Activated CD4-positive, alpha-beta T cell treated with anti-CD3 and anti-CD28 coated beads for 1 hour (primary cell): ENCODE results near the gene SEPTIN2.
"Not testable (repeated sequence)": the region's sequence is repeated elsewhere in the genome, so short reads cannot be mapped to it uniquely, and the experiment has no call there.

ENCODE experiments used
- DNase-seq: peaks from one replicate; pipeline ENCODE4 v3.0.0-alpha.2; 2020

The SEPTIN2 gene

DNA sequence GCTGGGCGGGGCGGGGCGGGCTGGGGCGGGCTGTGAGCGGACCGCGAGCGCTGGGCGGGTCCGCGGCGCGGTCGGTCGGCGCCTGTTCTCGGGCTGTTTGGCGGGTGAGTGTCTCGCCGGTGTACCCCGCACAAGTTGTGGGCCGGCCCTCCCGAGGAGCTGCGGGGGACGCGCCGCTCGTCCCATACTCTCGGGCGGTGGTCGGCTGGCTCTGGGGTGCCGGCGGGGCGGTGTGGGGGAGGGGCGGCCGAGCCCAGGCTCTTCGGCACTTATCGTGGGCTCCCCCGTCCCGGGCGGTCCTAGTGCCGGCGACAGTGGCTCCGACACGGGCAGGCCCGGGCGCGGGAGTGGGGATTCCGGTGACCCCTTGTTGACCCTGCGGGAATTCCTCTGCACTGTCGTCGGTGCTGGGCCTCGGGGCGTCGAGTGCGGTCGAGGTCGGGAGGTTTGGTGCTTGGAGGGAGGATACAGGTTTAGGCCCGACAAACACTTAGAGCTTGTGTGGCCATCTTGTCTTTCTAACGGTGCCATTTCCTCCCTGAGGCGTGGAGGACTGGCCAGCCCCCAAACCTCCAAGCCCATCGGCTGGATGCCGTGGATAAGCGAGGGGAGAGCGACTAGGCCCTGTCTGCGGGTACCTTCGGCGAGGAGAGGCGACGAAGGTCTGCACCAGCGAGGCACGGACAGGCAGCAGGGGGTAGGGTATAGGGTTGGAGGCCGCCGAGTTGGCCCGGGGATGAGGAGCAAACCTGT lies at the start of gene SEPTIN2:
TSS of gene SEPTIN2 (plus strand) at position 47 of the 753 bp plus-strand sequence. CDS start 8,308 bp downstream, outside the sequence.
- no peak for DNase-seq

DNA sequence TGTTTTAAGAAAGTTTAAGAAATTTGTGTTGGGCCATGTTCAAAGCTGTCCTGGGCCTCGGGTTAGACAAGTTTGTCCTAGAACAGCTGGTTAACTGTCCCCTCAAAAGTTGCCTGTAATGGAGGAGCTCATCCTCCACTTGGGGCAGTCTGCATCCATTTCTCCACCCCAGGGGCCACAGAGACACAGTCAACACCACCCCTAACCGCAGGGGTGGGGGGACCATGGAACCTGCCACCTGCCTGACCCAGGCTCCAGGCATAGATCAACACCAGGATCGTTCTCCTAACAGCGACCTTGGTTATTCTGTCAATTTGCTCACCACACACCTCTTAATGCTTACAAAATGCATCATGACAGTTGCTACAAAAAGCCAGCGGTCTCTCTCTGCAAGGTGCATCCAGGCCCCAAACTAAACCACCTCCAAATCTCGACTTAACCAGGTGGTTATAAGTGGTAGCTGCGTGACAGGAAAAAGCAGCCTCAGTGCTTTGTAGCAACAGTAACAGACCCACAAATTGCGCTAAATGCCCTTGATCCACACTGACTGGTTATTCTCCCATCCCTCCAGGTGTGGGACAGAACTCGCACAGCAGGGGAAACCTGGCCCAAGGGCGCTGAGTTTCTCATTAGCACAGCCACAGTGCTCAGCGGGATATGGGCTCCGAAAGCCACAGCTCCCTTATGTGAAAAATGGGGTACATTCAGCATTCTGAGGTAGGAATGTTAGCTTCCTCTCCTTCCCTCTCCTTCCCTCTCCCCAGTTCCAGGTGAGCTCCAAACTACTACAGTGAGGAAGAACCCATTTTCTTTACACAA lies 48.3 kb upstream of the SEPTIN2 start:
- no peak for DNase-seq

DNA sequence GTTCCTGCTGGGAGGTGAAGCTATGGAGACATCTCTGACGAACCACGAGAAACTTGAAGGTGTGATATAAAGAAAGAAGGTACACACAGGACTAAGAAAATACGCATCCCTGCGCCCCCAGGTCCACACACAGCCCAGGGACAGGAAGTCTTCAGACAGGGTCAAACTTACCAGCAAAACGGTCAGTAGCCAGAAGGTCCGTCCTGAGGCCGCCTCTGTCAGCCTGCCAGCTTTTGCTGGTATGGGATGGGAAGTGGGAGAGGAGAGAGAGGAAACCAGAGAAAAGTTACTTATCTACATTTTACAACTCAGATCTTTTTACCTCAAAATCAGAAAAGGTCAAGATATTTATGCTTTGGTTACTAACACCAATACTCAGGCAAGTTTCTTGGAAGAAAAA lies 47.4 kb upstream of the SEPTIN2 start:
- DNase-seq = no peak

DNA sequence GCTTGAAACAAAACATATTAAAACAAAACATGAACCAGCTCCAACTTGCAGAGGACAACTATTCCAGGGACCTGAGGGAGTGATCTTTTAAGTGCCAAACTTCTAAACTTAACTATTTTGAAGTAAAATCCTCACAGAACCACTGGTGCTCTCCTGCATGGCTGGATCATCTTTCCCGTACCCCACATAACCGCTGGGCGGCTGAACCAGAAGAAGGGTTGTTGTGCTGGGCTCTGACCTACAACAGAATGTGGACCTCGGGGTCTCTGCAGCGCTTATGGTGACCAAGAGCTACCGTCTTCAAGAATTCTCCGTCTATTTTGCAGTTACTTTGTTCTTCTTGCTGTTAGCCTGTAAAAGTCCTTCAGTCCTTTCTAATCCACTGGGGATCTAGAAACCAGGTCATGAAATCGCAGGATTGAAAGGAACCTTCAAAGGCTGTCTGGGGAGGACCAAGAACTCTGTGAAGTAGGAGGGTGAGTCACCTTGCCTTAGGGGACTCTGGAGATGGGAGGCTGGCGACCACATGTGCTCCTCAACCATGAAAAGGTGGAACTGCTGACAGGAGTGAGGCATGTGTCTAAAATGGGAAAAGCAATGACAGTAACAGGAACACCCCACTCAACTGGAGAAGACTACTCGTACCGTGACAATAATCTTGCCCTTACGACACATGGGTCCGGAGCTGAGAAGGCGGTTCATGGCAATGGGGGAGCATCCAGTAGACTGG lies 46.8 kb upstream of the SEPTIN2 start:
- no peak for DNase-seq

DNA sequence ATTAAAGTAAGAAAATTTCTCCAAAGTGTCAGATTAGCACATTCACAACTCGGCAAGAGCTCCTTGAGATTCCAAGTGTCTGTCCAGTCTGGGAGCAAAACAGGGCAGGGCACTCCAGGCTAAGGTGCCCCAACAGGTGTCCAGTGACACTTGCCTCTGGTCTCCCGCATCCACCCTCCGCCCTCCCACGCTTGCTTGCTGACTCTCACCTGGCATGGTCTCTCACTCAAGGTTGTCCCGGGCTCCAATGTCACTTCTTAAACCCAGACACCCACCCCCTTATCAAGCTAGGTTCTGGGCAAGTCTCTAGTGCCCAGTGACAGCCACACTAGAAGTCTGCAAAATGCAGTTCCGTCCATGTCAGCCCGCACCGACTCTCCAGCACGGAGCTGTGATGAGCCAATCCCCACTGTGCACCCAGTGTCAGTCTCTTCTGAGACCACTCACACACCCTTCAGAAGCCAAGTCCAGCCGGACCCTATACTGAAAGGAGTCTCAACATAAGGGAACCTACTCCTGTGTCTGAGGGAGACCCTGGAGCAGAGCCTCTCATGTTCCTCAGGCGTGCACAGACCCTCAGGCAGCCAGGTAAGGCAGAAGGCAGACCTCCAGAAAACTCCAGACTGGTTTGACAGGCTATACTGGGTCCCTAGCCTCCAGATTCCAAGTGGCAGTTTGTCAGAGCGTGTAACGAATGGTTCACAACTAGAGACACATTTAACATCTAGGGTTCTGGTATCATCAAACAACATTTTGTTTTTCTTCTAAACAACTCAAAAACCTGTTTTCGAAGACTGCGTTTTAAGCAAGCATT lies 45.8 kb upstream of the SEPTIN2 start:
- DNase-seq = no peak

DNA sequence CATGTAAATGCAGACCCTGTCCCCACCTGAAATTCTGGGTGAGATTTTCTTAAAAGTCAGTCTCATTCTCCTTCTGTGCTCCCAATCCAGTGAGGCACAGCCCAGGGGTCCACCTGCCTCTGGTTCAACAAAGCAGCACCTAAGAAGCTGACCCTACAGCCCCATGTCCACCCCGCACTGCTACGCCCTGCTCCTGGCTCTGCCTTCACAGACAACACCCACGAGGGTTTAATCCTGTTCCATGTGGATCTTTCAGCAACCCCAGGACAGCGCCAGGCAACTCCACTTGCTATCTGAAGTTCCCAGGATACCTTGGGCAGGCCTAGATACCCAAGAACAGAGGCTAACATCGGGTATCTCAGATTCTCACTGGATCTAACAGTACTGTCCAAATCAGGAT lies 45.2 kb upstream of the SEPTIN2 start:
- no peak for DNase-seq

DNA sequence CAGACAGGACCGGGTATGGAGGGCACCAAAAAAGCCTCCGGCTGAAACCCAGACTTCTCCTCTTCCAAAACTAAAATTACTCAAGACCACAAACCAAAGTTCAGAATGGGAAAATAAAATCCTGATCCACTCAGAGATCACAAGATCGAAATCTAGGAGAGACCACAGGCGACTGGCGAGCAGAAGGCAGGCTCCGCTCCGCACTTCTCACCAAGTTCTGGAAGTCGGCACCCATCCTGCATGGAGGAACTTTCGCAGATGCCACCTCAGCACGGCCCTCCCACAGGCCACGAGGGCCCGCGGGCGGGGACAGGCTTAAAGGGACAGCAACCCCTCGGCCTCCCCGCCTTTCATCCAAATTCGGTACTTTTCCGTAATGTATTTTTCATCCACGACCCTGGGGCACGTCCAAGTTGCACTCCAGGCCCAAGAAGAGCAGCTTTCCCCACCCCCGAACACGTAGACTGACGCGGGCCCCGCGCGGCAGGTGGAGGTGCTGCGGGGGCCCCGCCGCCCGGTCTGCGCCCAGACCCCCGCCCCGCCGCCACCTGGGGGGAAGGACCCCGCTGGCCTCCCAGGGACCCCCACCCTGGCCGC lies 43.9 kb upstream of the SEPTIN2 start:
- peak; percentile 35 for DNase-seq

DNA sequence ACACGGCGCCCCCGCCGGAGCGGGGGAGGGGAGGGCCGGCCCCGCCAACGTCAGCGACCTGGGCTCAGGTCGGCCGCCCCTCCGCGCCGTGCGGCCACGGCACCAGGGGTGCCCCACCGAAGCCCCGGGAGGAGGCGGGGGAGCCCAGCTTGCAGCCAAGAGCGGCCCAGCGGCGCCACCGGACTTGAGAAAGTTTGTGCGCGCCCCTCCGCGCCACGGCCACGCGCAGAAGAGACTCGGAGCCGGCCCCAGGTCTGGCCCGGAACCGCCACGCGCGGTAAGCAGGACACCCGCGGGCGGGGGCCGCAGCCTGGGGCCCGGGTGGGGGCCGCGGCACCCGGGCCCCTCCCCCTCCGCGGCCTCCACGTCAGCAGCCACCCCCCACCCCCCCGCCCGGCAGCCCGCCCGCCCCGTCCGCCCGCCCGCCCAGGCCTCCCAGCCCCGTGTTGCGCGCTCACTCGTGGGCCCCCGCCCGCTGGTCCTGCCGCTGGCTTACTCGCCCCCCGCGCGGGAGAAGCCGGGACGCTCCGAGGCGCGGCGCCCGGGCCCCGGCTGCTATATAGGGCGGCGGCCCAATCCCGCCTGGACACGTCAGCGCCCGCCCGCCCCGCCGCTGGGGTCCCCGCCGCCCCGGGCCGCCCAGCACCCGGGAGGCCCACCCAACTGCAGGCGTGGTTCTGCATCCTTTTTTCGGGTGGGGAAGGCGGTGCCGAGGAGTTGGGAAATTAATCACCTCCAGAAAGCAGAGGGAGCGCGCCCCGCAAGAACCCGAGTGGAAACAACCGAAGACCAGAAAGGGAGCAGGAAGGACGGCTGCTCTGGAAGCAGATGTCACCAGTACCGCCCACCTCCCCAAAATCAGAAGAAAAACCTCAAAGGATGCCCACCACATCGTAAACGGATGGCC lies 43.2 kb upstream of the SEPTIN2 start:
- peak; percentile 15 for DNase-seq

DNA sequence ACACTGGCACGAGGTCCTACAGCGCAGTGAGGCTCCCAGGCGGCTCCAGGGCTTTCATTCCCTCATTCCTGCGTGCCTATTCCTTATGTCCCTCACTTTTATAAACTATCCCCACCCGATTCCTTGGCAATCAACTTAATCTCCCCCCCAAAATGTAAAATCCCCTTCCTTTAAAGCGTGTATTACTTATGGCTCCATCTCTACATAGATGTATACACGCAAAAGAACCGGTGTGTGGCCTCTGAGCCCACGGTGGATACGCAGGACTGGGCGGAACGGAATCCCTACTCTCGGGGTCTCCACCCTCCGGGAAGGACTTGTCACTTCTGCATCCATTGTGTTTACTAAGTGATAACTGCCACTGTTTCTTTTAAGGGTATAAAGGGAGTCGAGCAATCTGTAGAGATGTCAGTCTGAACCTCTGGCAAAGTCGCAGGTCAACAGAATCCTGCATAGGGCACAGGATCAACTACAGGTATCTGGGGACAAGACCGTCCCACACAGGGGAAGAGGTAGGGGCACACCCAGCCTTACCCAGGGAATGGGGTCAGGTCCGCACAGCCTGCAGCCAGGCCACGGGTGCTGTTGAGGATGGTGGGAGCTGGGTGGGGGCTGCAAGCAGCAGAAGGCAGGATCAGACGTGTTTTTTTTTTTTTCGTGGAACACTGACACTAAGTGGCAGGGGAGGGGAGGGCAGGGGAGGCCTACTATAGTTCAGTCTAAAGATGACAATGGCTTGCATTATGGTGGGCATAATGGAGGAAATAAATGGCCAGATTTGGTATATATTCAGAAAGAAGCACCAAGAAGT lies 42.3 kb upstream of the SEPTIN2 start:
- no peak for DNase-seq

DNA sequence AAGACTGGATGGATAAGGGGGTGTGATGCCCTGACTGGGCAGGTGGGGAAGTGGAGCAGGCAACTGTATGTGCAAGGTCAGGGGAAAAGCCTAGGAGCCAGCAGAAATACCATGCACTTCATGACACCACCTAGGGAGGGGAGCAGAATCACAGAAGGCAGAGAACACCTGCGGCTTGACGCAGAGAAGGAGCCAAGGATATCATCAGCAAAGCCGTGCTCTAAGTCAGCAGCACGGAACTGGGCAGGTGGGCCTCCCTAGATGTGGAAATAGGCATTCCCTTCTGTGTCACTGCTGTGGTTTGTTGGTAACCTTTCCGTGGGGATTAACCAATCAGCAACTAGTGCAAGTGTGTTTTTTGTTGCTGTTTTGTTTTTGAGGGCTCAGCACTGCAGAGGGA lies 41.6 kb upstream of the SEPTIN2 start:
- DNase-seq = no peak

DNA sequence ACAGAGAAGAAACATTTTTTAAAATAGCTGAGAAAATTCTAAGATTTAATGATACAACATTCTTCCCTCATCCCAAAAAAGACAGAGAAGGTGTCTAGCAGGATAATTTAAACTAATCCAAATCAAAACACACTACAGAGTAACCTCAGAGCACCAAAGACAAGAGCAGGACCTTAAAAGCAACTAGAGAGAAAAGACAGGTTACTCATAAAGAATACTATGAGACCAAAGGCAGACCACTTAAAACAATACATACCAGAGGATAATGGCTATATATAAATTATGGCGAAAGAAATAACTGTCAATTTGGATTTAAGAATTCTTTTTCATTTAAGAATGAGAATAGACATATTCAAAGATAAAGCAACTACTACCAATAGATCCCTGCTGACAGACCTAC lies 40.2 kb upstream of the SEPTIN2 start:
- DNase-seq = no peak

DNA sequence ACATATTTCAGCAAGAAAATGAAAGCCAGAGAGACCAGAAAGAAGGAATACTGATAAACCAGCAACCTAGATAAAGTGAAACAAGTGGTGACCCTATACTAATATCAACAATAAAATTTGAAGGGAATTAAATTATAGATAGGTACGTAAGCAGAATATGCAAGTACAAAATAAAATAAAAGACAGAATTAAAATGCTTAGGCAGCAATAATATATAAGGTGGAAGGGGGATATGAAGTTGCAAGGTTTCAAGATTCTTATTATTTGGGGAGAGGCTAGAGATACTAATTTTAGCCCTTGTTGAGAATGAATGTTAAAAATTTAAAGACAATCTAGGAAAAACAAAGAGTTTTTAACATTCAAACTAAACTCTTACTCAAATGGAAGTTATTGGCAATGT lies 39.8 kb upstream of the SEPTIN2 start:
- DNase-seq = no peak

DNA sequence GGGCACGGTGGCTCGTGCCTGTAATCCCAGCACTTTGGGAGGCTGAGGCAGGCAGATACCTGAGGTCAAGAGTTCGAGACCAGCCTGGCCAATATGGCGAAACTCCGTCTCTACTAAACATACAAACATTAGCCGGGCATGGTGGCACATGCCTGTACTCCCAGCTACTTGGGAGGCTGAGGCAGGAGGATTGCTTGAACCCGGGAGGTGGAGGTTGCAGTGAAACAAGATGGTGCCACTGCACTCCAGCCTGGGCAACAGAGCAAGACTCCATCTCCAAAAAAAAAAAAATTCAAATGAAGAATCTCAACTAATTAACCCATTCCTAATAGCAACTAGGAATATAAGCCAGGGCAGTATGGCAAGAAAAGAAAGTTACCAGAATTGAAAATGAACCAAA lies 37.4 kb upstream of the SEPTIN2 start:
- not testable (repeated sequence) for DNase-seq

DNA sequence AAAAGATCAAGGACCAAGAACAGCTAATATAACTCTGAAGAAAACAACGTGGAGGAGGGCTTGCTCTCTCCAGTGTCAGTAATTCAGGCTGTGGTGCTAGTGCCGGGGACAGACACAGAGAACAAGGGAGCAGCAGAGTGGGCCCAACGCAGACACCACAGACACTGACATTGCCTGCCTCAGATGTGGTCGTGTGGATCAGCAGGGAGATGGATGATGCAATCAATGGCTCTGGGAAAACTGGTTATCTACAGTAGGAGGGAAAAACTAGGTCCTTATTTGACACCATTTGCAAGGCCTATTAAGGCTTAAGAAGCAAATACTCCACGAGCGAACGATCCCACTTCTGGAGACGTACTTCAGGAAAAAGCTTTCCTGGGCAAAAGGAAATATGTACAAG lies 36.3 kb upstream of the SEPTIN2 start:
- no peak for DNase-seq

DNA sequence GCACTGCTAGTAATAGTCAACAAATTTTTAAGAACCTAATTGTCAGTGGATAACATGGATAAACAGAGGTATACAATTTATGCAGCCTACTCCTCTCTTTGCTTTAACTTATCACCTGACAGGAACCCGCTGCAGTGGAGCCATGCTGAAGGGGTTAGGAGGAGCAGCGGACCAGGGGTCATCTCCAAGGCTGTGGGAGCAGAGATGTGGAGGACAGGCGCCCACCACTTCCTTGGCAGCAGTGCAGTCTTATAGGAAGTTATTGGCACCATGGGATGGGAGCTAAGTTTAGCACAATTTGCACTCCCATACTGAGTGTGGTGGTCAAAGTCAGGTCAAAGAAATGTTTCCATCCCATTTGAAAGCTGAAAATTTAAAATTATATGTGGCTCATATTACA lies 35.9 kb upstream of the SEPTIN2 start:
- no peak for DNase-seq

DNA sequence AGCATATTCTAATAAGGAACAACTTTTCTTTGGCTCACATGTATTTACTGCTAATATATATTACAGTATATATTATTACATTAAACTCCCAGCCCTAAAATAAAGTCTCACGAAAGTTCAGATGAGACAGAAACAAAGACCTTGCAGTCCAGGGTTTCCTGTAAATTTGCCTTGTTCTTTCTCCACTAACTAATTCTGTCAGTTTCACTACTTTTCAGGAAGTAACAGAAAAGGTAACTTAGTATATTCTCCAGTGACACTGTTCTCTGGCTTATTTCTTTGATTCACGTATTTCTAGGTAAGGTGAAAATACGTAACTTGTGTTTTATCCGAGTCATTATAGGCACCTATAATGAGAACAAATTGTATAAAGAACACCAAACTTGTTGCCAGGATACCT lies 35.4 kb upstream of the SEPTIN2 start:
- no peak for DNase-seq

DNA sequence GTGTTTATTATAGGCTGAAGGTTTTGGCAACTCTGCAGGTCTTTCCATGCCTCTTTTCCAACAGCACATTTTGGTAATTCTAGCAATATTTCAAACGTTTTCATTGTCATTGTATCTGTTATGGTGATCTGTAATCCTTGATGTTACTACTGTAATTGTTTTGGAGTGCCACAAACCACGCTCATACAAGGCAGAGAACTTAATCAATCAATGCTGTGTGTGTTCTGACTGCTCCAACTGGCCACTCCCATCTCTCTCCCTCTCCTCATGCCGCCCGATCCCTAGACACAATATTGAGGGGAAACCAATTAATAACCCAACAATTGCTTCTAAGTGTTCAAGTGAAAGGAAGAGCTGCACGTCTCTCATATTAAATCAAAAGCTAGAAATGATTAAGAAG lies 33.2 kb upstream of the SEPTIN2 start:
- DNase-seq = no peak

DNA sequence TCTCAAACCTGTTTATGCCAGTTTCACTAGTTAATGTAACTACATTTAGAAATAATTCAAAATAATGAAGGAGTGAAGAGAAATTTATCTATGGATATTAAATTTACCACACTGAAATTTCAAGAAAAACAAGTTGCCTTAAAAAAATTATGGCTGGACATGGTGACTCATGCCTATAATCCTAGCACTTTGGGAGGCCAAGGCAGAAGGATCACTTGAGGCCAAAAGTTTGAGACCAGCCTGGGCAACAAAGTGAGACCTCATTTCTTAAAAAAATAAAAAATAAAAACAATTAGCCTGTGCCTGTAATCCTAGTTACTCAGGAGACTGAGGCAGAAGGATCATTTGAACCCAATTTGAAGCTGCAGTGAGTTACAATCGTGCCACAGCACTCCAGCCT lies 30.1 kb upstream of the SEPTIN2 start:
- no peak for DNase-seq

DNA sequence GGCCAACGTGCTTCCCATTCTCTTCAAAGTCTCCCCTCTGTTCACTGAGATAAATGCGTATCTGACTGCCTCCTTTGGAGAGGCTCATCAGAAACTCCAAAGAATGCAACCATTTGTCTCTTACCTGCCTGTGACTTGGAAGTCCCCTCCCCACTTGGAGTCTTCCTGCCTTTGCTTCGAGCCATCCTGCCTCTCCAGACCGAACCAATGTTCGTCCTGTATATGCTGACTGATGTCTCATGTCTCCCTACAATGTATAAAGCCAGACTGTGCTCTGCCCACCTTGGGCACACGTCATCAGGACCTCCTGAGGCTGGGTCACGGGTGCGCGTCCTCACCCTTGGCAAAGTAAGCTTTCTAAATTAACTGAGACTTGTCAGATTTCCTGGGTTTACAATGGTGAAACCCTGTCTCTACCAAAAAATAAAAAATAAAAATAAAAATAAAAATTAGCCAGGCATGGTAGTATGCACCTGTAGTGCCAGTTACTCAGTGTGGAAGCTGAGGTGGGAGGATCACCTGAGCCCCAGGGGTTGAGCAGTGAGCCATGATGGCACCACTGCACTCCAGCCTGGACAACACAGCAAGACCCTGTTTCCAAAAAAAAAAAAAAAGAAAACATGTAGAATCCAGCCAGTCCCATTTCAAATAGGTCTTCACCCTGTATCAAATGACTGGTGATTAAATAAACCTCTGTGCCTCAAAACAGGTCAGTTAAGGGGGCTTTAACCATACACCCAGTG lies 29.2 kb upstream of the SEPTIN2 start:
- no peak for DNase-seq
